ENCODE measurements around the gene EIF4EBP2.

DNA sequence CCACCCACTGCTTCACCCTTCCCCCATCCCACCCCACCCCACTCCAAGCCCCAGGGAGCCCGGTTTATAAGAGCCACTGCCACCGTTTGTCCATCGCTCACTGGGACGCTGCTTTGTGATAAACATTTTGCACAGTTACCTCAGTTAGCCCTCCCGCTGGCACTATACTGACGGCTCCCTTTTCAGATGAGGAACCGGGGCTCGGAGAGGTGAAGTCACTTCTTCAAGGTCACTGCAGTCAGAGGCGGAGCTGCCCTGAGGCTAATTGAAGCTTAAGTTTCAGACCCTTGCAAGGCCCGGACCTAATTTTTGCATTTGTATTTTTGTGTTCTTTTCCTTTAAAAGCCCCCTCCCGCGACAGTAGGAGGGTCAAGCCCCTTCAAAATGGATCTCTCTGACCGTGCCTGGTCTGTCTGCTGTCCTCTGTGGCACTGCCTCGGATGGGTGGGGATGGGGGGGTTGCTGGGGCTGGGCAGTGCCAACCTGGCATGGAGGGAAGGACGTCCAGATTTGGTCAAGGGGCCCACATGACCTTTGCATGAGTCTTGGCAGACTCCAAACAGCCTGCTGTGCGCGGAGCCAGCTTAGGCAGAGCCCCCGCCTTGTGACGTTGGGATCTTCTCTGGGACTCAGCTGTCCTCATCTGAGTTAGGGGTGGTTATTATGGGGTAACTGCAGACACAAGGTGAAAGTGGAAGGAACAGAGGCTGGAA, 55.3 kb downstream of the EIF4EBP2 start:
- TF ChIP-seq POLR2A (IDR thresholded peaks at IDR 0.05) = no peak
- TF ChIP-seq, protein P1, sequence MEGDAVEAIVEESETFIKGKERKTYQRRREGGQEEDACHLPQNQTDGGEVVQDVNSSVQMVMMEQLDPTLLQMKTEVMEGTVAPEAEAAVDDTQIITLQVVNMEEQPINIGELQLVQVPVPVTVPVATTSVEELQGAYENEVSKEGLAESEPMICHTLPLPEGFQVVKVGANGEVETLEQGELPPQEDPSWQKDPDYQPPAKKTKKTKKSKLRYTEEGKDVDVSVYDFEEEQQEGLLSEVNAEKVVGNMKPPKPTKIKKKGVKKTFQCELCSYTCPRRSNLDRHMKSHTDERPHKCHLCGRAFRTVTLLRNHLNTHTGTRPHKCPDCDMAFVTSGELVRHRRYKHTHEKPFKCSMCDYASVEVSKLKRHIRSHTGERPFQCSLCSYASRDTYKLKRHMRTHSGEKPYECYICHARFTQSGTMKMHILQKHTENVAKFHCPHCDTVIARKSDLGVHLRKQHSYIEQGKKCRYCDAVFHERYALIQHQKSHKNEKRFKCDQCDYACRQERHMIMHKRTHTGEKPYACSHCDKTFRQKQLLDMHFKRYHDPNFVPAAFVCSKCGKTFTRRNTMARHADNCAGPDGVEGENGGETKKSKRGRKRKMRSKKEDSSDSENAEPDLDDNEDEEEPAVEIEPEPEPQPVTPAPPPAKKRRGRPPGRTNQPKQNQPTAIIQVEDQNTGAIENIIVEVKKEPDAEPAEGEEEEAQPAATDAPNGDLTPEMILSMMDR (IDR thresholded peaks at IDR 0.05) = no peak

Data from right lobe of liver (tissue), 4 donors.